GM23338 (cell line): ENCODE measurements around the gene C10orf71. TPM values are rescaled to one million over a fixed set of nuclear protein-coding genes. Genes with fewer than 3 reads are reported as not detected.

Source experiments
- ATAC-seq: fragments of 200-7000 bp; cut with Tn5 transposase; 3 replicates; pipeline ENCODE4 v1.9.1; 2020
- DNase-seq: peaks from one replicate; pipeline ENCODE4 v3.0.0-alpha.2; 2015; ENCODE audit warnings: low spot score
- H2AFZ ChIP-seq: fragments of 200-600 bp; sonication (generic); 2 replicates; pipeline ENCODE4 v1.8.0; 2016; ENCODE audit warnings: antibody characterized with exemption, mild to moderate bottlenecking, moderate library complexity
- H3F3A ChIP-seq: fragments of 200-600 bp; sonication (generic); replicated peaks from 2 replicates; pipeline ENCODE4 v1.8.0; 2017; ENCODE audit warnings: antibody characterized with exemption, mixed run types, low read depth
- H3K27ac ChIP-seq: fragments of 200-600 bp; sonication (generic); 2 replicates; pipeline ENCODE4 v1.6.1; 2016; ENCODE audit warnings: low read depth
- H3K27me3 ChIP-seq: fragments of 200-600 bp; sonication (generic); 2 replicates; pipeline ENCODE4 v1.8.0; 2016; ENCODE audit warnings: mild to moderate bottlenecking, mixed run types, moderate library complexity; ENCODE audit not compliant: insufficient read depth
- H3K36me3 ChIP-seq: fragments of 200-600 bp; sonication (generic); 2 replicates; pipeline ENCODE4 v1.8.0; 2016; ENCODE audit warnings: mild to moderate bottlenecking; ENCODE audit not compliant: insufficient read depth
- H3K4me1 ChIP-seq: fragments of 200-600 bp; sonication (generic); 2 replicates; pipeline ENCODE4 v1.8.0; 2016; ENCODE audit warnings: mild to moderate bottlenecking, moderate library complexity; ENCODE audit not compliant: insufficient read depth
- H3K4me2 ChIP-seq: fragments of 200-600 bp; sonication (generic); 2 replicates; pipeline ENCODE4 v1.7.1; 2017; ENCODE audit warnings: mixed run types
- H3K4me3 ChIP-seq: fragments of 200-600 bp; sonication (generic); 2 replicates; pipeline ENCODE4 v1.6.1; 2016; ENCODE audit warnings: mixed run types
- H3K79me2 ChIP-seq: fragments of 200-600 bp; sonication (generic); replicated peaks from 2 replicates; pipeline ENCODE4 v1.8.0; 2017; ENCODE audit warnings: mild to moderate bottlenecking; ENCODE audit not compliant: insufficient read depth
- H3K9me2 ChIP-seq: fragments of 200-600 bp; sonication (generic); 2 replicates; pipeline ENCODE4 v1.8.0; 2017; ENCODE audit not compliant: insufficient read depth
- H4K20me1 ChIP-seq: fragments of 200-600 bp; sonication (generic); replicated peaks from 2 replicates; pipeline ENCODE4 v1.8.0; 2017; ENCODE audit warnings: mild to moderate bottlenecking; ENCODE audit not compliant: insufficient read depth
- H3K27ac Mint-ChIP-seq: 2 replicates; pipeline ENCODE4 v1.8.0; 2020; ENCODE audit warnings: inconsistent platforms, mild to moderate bottlenecking, moderate library complexity, mixed read lengths
- H3K27me3 Mint-ChIP-seq: 3 replicates; pipeline ENCODE4 v1.8.0; 2022; ENCODE audit warnings: low read depth, mild to moderate bottlenecking, moderate library complexity, mixed read lengths, inconsistent platforms; ENCODE audit not compliant: insufficient read depth, poor library complexity
- H3K36me3 Mint-ChIP-seq: 3 replicates; pipeline ENCODE4 v1.8.0; 2021; ENCODE audit warnings: low read depth, mild to moderate bottlenecking, inconsistent platforms, moderate library complexity, mixed read lengths
- H3K4me1 Mint-ChIP-seq: 3 replicates; pipeline ENCODE4 v1.8.0; 2020; ENCODE audit warnings: mild to moderate bottlenecking, inconsistent platforms, mixed read lengths
- H3K4me3 Mint-ChIP-seq: 3 replicates; pipeline ENCODE4 v1.8.0; 2021; ENCODE audit warnings: moderate library complexity, mild to moderate bottlenecking, inconsistent platforms, mixed read lengths
- H3K9me3 Mint-ChIP-seq: 3 replicates; pipeline ENCODE4 v1.8.0; 2020; ENCODE audit warnings: moderate library complexity, mild to moderate bottlenecking, inconsistent platforms, mixed read lengths
- CREB1 ChIP-seq: fragments of 250-450 bp; sonication (Bioruptor Pico); IDR thresholded peaks from 2 replicates; pipeline ENCODE4 v1.5.0; 2020; ENCODE audit warnings: low read depth, mild to moderate bottlenecking, moderate library complexity
- CTCF ChIP-seq, 2 experiments: fragments of 200-600 bp in 1 of 2; sonication (generic) in 1 of 2; conservative IDR thresholded peaks; 2 replicates each; pipeline versions ENCODE4 v1.5.1 to v1.6.1; 2016 to 2017; ENCODE audit warnings: antibody characterized with exemption in 2 of 2, low read depth in 2 of 2, mild to moderate bottlenecking in 2 of 2, moderate library complexity in 1 of 2
- EZH2 ChIP-seq: fragments of 200-600 bp; sonication (generic); IDR thresholded peaks from one replicate; pipeline ENCODE4 v1.8.0; 2017; ENCODE audit warnings: antibody characterized with exemption, mild to moderate bottlenecking, low read depth; ENCODE audit not compliant: unreplicated experiment
- EZH2phosphoT487 ChIP-seq: fragments of 200-600 bp; sonication (generic); IDR thresholded peaks from one replicate; pipeline ENCODE4 v1.8.1; 2018; ENCODE audit warnings: antibody characterized with exemption; ENCODE audit not compliant: unreplicated experiment
- JUNB ChIP-seq: IDR thresholded peaks from one replicate; pipeline ENCODE4 v1.6.1; 2016; ENCODE audit warnings: antibody characterized with exemption; ENCODE audit not compliant: unreplicated experiment
- NANOG ChIP-seq: IDR thresholded peaks from 2 replicates; pipeline ENCODE4 v1.6.1; 2016; ENCODE audit warnings: antibody characterized with exemption, borderline replicate concordance
- POLR2AphosphoS5 ChIP-seq: IDR thresholded peaks from 2 replicates; pipeline ENCODE4 v1.6.1; 2016; ENCODE audit warnings: antibody characterized with exemption, low read depth
- REST ChIP-seq: IDR thresholded peaks from one replicate; pipeline ENCODE4 v1.6.1; 2018; ENCODE audit warnings: antibody characterized with exemption; ENCODE audit not compliant: unreplicated experiment
- STAT1 ChIP-seq: IDR thresholded peaks from one replicate; pipeline ENCODE4 v1.6.1; 2016; ENCODE audit warnings: antibody characterized with exemption; ENCODE audit not compliant: unreplicated experiment
- ZNF114 ChIP-seq: fragments of 250-450 bp; sonication (Bioruptor Pico); IDR thresholded peaks from 2 replicates; pipeline ENCODE4 v1.5.0; 2020; ENCODE audit warnings: mild to moderate bottlenecking, moderate library complexity
- ZNF331 ChIP-seq: fragments of 250-450 bp; sonication (Bioruptor Pico); IDR thresholded peaks from 2 replicates; pipeline ENCODE4 v1.5.0; 2020; ENCODE audit warnings: low read depth, mild to moderate bottlenecking, moderate library complexity
- ZNF462 ChIP-seq: fragments of 250-450 bp; sonication (Bioruptor Pico); IDR thresholded peaks from 2 replicates; pipeline ENCODE4 v1.5.0; 2020; ENCODE audit warnings: mild to moderate bottlenecking, moderate library complexity
- polyA plus RNA-seq: library from polyadenylated mRNA; unstranded; fragments of >200 nt; fragmentation: Nextera tagmentation; extraction: Ambion mirVana; gene quantifications from 2 replicates; pipeline ENCODE4 v1.2.1, GENCODE V29; 2016
- total RNA-seq: library from RNA; depleted of rRNA; stranded (reverse); fragments of >200 nt; shearing (Covaris generic); gene quantifications from 2 replicates; pipeline ENCODE4 v1.2.3, GENCODE V29; 2014
- TF ChIP-seq, protein P1 (sequence below): IDR thresholded peaks from 2 replicates; pipeline ENCODE4 v1.6.1; 2016; ENCODE audit warnings: antibody characterized with exemption

C10orf71 gene
- total and polyA plus RNA-seq, 2 experiments from 2014 or later: not detected

- Mint-ChIP-seq H3K4me3 (no peak overlapping the region), H3K36me3 (no peaks in the 10 kb centered on the region), H3K4me1 (peaks cover 13% of the 10 kb centered on the region; the same call in 2 of the 3 replicates), H3K27ac (no peak overlapping the region), H3K9me3 (no peaks in the 10 kb centered on the region), H3K27me3 (peaks cover 6% of the 10 kb centered on the region)
- Histone ChIP-seq H3K79me2 (no peaks in the 10 kb centered on the region), H3K27ac (no peak overlapping the region), H3F3A (no peaks in the 10 kb centered on the region), H3K4me1 (peaks cover 11% of the 10 kb centered on the region), H3K4me2 (no peak overlapping the region), H3K36me3 (no peaks in the 10 kb centered on the region), H3K9me2 (no peaks in the 10 kb centered on the region), H3K27me3 (no peaks in the 10 kb centered on the region), H3K4me3 (no peak overlapping the region), H4K20me1 (no peaks in the 10 kb centered on the region), H2AFZ (no peak overlapping the region)
- TF ChIP-seq STAT1 (no peak), CREB1 (CRISPR knock-in tag) (no peak), JUNB (no peak), ZNF114 (CRISPR knock-in tag) (no peak), POLR2AphosphoS5 (no peak), REST (no peak), NANOG (no peak), EZH2 (no peak), ZNF331 (no peak), EZH2phosphoT487 (no peak), ZNF462 (CRISPR knock-in tag) (no peak), CTCF (conservative IDR thresholded peaks at IDR 0.05; ENCODE audit: low read depth in 2 of 2) (no peak)
- TF ChIP-seq, protein P1, sequence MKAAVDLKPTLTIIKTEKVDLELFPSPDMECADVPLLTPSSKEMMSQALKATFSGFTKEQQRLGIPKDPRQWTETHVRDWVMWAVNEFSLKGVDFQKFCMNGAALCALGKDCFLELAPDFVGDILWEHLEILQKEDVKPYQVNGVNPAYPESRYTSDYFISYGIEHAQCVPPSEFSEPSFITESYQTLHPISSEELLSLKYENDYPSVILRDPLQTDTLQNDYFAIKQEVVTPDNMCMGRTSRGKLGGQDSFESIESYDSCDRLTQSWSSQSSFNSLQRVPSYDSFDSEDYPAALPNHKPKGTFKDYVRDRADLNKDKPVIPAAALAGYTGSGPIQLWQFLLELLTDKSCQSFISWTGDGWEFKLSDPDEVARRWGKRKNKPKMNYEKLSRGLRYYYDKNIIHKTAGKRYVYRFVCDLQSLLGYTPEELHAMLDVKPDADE: no peak
- ATAC-seq (no peak), DNase-seq (no peak)
These were observed 64.5 kb downstream of the C10orf71 start for GRCh38 chr10:49363309-49364031.
